Measurements from ENCODE around the gene TMEM143. TPM values are rescaled to one million over a fixed set of nuclear protein-coding genes. Genes with fewer than 3 reads are reported as not detected.

Gene TMEM143
- polyA plus RNA-seq, 3 donors = 1.7 to 11.9 (median 2.1) TPM

DNA sequence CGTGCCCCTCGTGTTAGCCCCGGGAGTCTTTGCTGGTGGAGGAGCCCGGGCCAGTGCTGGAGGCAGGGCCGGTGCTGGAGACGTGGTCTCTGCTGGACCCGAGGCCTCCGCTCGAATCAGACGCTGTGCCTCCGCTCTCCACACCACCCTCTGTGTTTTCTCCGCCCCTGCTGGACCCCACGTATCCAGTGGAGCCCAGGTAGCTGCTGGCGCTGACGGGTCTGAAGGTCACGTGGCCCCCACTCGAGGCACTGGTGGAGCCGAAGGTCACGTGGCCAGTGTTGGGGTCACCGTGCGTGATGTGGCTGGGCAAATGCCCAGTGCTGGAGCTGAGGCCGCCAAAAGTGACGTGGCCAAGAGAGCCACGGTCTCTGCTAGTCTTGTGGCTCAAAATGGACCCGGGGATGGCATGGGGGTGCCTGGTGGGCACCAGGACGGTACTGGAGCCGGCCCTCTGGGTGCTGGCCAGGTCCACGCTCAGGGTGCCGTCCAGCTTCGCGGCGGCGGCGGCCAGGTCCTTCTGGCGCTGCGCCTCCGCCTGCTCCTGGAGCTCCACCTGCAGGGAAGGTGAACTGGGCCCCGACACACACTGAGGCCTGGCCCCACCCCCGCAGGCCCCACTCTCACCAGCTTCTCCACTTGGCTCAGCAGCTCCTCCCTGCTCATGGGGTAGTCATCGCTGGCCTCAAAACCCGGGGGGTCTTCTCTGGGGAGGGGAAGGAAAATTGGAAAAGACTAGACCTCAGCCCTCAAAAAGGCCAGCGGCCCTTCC lies 66.6 kb downstream of the TMEM143 start:
- Mint-ChIP-seq H3K27ac (no peak overlapping the region), H3K4me1 (no peaks in the 10 kb centered on the region), H3K27me3 (ENCODE audit: low read depth in 3 of 3) (peaks cover 4 to 11% (median 7%) of the 10 kb centered on the region in 3 donors), H3K4me3 (no peak overlapping the region), H3K36me3 (no peaks in the 10 kb centered on the region), H3K9me3 (no peaks in the 10 kb centered on the region)
- Histone ChIP-seq H3K4me3 (replicated peaks in 1 of 3; ENCODE audit: low read depth in 2 of 3, low read length in 3 of 3) (no peak overlapping the region), H3K27me3 (ENCODE audit: control insufficient read depth in 2 of 2, insufficient read depth in 2 of 2, low read length in 2 of 2) (no peaks in the 10 kb centered on the region), H2AFZ (ENCODE audit: insufficient read depth, low read depth, low read length, poor library complexity, severe bottlenecking) (no peak overlapping the region), H3K27ac (ENCODE audit: low read depth in 1 of 2, low read length in 2 of 2) (no peak overlapping the region), H3K36me3 (replicated peaks in 1 of 2; ENCODE audit: control insufficient read depth in 1 of 2, insufficient read depth in 2 of 2, low read length in 2 of 2) (no peaks in the 10 kb centered on the region), H3K9me3 (replicated peaks in 1 of 2; ENCODE audit: control insufficient read depth in 1 of 2, insufficient read depth in 1 of 2, low read length in 2 of 2) (no peaks in the 10 kb centered on the region), H3K79me2 (ENCODE audit: insufficient read depth, low read length) (no peaks in the 10 kb centered on the region), H4K20me1 (ENCODE audit: insufficient read depth, low read length) (no peaks in the 10 kb centered on the region), H3K4me2 (replicated peaks; ENCODE audit: extremely low read depth, low read length, poor library complexity, severe bottlenecking) (no peak overlapping the region), H3K9ac (ENCODE audit: insufficient read depth, low read length, poor library complexity, severe bottlenecking) (no peak overlapping the region), H3K4me1 (ENCODE audit: control insufficient read depth in 1 of 2, insufficient read depth in 2 of 2, low read length in 2 of 2) (no peaks in the 10 kb centered on the region)
- TF ChIP-seq CTCF (IDR thresholded peaks at IDR 0.05) = no peak
- no peak for DNase-seq
- intact Hi-C loops (cut with micrococcal nuclease) = loop anchor here (10.0 kb wide), 1 partner anchor 192 kb away; no protein-coding TSS in a partner anchor
- 94% methylated on average over 29 of the region's 42 CpGs for WGBS (ENCODE audit: insufficient coverage)

DNA sequence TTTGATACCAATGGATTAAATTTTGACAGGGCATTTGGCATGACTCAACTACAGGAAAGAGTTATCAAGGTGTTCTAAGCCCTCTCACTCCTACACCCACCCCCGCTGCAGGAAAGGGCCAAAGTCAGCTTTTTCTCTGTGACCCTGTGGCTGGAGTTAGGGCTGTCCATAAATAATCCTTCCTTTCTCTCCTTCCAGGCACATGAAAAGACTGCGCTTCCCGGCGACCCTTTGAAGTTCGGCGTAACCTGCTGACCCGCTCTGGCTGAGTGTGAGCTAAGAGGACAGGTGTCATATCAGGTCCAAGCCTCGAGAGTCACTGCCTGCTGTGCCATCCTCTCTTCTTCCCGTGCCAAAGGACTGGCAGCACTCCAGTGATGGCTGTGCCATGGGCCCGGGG lies 68.3 kb downstream of the TMEM143 start:
- Histone ChIP-seq H3K79me2 (ENCODE audit: insufficient read depth, low read length) (no peaks in the 10 kb centered on the region), H3K4me3 (replicated peaks in 1 of 3; ENCODE audit: low read depth in 2 of 3, low read length in 3 of 3) (no peak overlapping the region), H3K36me3 (replicated peaks in 1 of 2; ENCODE audit: control insufficient read depth in 1 of 2, insufficient read depth in 2 of 2, low read length in 2 of 2) (no peaks in the 10 kb centered on the region), H2AFZ (ENCODE audit: insufficient read depth, low read depth, low read length, poor library complexity, severe bottlenecking) (no peak overlapping the region), H3K9me3 (replicated peaks in 1 of 2; ENCODE audit: control insufficient read depth in 1 of 2, insufficient read depth in 1 of 2, low read length in 2 of 2) (no peaks in the 10 kb centered on the region), H3K9ac (ENCODE audit: insufficient read depth, low read length, poor library complexity, severe bottlenecking) (no peak overlapping the region), H3K27ac (ENCODE audit: low read depth in 1 of 2, low read length in 2 of 2) (no peak overlapping the region), H3K4me2 (replicated peaks; ENCODE audit: extremely low read depth, low read length, poor library complexity, severe bottlenecking) (no peak overlapping the region), H3K4me1 (ENCODE audit: control insufficient read depth in 1 of 2, insufficient read depth in 2 of 2, low read length in 2 of 2) (peaks cover 8 to 10% of the 10 kb centered on the region in 2 donors), H4K20me1 (ENCODE audit: insufficient read depth, low read length) (no peaks in the 10 kb centered on the region), H3K27me3 (ENCODE audit: control insufficient read depth in 2 of 2, insufficient read depth in 2 of 2, low read length in 2 of 2) (peaks cover 0 to 5% of the 10 kb centered on the region in 2 donors)
- TF ChIP-seq CTCF (IDR thresholded peaks at IDR 0.05) = no peak
- H3K4me1 Mint-ChIP-seq = peaks cover 8% of the 10 kb centered on the region
- H3K36me3 Mint-ChIP-seq = no peaks in the 10 kb centered on the region
- no peaks in the 10 kb centered on the region for H3K9me3 Mint-ChIP-seq
- intact Hi-C loops (cut with micrococcal nuclease) = loop anchor here (10.0 kb wide), 1 partner anchor 191 kb away; no protein-coding TSS in a partner anchor
- no peak overlapping the region for H3K27ac Mint-ChIP-seq
- peaks cover 5 to 18% (median 11%) of the 10 kb centered on the region in 3 donors for H3K27me3 Mint-ChIP-seq (ENCODE audit: low read depth in 3 of 3)
- no peak for DNase-seq
- no peak overlapping the region for H3K4me3 Mint-ChIP-seq
- WGBS (ENCODE audit: insufficient coverage) = 96% methylated on average over 9 of the region's 10 CpGs

All from CD14-positive monocyte (primary cell).